Measurements from ENCODE around the gene ATP5ME.

- TF ChIP-seq, protein P1, sequence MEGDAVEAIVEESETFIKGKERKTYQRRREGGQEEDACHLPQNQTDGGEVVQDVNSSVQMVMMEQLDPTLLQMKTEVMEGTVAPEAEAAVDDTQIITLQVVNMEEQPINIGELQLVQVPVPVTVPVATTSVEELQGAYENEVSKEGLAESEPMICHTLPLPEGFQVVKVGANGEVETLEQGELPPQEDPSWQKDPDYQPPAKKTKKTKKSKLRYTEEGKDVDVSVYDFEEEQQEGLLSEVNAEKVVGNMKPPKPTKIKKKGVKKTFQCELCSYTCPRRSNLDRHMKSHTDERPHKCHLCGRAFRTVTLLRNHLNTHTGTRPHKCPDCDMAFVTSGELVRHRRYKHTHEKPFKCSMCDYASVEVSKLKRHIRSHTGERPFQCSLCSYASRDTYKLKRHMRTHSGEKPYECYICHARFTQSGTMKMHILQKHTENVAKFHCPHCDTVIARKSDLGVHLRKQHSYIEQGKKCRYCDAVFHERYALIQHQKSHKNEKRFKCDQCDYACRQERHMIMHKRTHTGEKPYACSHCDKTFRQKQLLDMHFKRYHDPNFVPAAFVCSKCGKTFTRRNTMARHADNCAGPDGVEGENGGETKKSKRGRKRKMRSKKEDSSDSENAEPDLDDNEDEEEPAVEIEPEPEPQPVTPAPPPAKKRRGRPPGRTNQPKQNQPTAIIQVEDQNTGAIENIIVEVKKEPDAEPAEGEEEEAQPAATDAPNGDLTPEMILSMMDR (IDR thresholded peaks at IDR 0.05 in 4 of 5, conservative IDR thresholded peaks at IDR 0.05 in 1 of 5), result no peak
- TF ChIP-seq POLR2A (IDR thresholded peaks at IDR 0.05), result no peak
These were observed 6.0 kb upstream of the ATP5ME start for GRCh38 chr4:680091-680490.

All from gastrocnemius medialis (tissue), 4 donors.